ENCODE measurements around the gene ZFAND3. TPM values are rescaled to one million over a fixed set of nuclear protein-coding genes. Genes with fewer than 3 reads are reported as not detected.

ZFAND3 gene
- total RNA-seq, 4 donors from 2014 or later = 43.5 to 73.1 (median 49.0) TPM

DNA sequence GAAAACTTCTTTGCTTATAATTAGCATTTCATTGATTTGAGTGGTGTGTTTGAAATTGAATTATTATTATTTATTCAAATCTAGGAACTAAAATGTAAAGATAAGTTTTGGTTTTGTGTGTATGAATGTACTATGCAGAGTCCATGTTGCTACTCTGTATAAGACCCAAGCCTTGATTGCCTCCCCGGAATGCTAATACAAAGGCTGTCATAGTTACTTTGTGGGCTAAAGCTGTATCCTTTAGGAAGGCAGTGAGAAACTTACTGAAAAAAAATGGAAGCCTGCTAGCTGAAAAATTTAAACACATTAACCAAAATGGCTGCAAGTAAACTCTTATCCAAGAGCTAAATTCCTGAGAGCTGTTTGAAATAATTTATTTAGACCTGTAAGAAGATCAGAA, 213.3 kb downstream of the ZFAND3 start:
- TF ChIP-seq, protein P1, sequence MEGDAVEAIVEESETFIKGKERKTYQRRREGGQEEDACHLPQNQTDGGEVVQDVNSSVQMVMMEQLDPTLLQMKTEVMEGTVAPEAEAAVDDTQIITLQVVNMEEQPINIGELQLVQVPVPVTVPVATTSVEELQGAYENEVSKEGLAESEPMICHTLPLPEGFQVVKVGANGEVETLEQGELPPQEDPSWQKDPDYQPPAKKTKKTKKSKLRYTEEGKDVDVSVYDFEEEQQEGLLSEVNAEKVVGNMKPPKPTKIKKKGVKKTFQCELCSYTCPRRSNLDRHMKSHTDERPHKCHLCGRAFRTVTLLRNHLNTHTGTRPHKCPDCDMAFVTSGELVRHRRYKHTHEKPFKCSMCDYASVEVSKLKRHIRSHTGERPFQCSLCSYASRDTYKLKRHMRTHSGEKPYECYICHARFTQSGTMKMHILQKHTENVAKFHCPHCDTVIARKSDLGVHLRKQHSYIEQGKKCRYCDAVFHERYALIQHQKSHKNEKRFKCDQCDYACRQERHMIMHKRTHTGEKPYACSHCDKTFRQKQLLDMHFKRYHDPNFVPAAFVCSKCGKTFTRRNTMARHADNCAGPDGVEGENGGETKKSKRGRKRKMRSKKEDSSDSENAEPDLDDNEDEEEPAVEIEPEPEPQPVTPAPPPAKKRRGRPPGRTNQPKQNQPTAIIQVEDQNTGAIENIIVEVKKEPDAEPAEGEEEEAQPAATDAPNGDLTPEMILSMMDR (IDR thresholded peaks at IDR 0.05; ENCODE audit: low read depth) = no peak

DNA sequence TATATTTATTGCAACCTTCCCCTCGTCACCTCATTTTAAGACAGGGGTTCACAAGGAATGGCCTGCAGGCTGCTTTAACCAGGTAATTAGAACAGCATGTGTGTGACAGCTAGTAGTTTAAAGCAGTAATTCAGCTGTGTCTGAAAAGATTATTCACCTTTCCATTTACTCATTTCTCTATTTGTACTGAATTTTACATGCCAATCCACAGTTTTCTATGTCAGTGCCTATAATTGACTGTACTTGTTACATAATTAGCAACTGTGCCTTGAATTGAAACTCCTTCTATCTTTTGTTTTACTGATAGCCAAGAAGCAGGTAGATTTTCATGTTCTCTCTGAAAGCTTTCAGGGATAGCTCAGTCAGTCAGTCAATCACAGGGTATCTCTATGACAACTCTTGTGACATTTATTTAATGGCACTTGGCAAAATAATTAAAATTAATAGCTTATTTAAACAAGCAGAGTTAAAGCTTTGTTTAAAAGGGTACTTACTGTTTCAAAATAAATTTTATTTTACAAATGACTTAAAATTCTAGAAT, 214.0 kb downstream of the ZFAND3 start:
- TF ChIP-seq, protein P1 (IDR thresholded peaks at IDR 0.05; ENCODE audit: low read depth) = no peak

DNA sequence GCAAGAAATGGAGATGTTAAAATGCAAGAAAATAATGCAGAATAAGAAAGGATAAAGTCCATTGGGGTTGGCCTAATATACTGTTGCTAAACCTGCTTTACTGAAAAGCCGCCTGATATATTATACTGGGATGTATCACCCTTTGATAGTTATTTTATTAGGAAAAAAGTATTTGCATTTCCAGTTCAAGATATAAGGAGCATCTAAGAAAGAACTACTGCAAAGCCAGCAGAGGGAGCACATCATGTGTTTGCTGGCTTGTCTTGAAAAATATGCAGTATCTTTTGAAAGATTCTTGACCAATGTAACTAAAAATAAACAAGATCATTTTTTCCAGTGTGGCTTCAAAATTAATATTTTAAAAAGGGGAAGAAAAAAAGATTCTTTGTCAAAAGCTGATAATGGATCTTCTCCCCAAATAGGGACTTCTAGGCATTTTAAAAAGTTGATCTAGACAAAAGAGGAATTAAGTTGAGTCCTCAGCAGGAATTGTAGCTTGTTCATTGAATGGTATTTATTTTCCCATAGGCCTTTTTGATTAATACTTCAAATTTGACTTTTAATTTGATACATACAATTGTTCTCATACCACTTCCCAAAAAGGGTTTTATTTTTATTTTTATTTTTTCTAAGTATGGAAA, 214.9 kb downstream of the ZFAND3 start:
- TF ChIP-seq, protein P1 (IDR thresholded peaks at IDR 0.05; ENCODE audit: low read depth) = no peak

DNA sequence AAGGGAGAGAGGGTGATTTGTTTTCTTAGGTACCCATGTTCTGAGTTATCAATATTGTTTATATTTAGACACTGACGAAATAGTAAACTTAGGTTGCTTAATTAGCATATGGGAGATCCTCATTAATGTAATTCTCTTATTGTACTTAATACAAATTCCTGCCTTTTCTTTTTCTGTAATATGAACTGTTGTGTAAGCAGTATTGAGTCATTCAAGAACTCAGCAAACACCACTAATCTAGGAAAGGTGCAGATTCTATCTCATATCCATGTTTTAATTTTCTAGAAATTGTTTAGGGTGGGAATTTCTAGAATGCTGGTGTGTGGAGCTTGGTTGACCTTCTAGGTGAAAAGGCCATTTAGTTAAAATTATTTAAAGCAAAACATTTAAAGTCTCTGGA, 216.0 kb downstream of the ZFAND3 start:
- TF ChIP-seq, protein P1 (IDR thresholded peaks at IDR 0.05; ENCODE audit: low read depth) = no peak

DNA sequence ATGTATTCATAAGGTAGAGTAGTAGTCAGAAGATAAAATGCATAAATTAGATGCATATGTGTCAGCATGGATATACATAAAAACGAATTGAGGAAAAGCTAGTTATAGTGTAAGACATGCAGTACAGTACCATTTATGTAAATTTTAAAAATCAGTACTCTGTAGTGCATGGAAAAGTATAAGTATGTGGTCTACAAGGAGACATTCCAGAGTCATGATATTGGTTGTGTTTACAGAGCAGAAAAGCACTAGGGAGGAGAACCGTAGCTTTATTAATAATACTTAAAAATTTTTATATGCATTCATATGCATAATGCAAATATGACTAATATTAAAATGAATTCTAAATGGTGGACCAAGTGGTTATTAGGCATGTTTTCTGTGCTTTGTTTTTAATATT, 220.0 kb downstream of the ZFAND3 start:
- TF ChIP-seq, protein P1 (IDR thresholded peaks at IDR 0.05; ENCODE audit: low read depth) = no peak

DNA sequence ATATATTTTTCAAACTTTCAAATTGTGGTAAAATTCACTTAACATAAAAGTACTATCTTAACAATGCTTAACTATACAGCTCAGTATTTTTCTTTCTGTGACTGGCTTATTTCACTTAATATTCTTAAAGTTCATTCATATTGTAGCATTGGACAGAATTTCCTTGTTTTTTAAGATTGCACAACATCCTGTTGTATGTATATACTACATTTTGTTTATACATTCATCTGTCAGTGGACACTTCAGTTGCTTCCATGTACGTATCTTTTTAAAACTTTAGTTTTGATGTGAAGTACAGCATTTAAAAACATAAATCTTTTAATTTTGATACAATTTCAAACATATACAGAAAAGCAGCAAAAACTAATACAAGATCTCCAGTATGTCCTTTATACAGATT, 220.7 kb downstream of the ZFAND3 start:
- TF ChIP-seq, protein P1 (IDR thresholded peaks at IDR 0.05; ENCODE audit: low read depth) = no peak

DNA sequence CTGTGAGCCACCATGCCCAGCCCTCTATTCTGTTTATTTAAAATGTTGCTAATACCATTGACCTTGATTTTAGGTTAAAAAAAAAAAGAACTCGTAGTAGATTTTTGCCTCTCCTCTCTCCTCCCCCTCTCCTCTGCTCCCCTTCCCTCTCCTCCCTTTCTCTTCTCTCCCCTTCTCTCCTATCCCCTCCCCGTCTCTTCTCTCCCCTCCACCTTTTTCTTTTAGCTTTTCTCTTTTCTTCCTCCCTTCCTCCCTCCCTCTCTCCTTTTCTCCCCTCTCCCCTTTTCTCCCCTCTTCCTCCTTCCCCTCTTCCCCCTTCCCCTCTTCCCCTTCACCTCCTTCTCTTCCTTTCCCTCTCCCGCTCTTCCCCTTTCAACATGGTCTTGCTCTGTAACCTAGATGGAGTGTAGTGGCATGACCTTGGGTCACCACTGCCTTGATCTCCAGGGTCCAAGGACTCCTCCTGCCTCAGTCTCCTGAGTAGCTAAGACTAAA, 223.8 kb downstream of the ZFAND3 start:
- TF ChIP-seq, protein P1 (IDR thresholded peaks at IDR 0.05; ENCODE audit: low read depth) = no peak
